GM12892 (cell line): ENCODE data around the gene ANKRD24.
A peak's percentile ranks its signal among the peaks of the same experiment; 100 is the strongest.
"Not testable (repeated sequence)": the region's sequence is repeated elsewhere in the genome, so short reads cannot be mapped to it uniquely, and the experiment has no call there.

Experiments
- DNase-seq: peaks from one replicate; pipeline ENCODE4 v3.0.0; 2011; ENCODE audit not compliant: insufficient read length
- FAIRE-seq: peaks from 2 replicates; lab custom pipeline; 2011; peaks lifted over from hg19 to GRCh38; lab: Jason Lieb, UNC
- POLR2A ChIP-seq: IDR thresholded peaks from 2 replicates; pipeline ENCODE4 v1.6.1; 2011; ENCODE audit warnings: low read depth, low read length, control low read depth
- POLR2AphosphoS5 ChIP-seq: IDR thresholded peaks from 2 replicates; pipeline ENCODE4 v1.6.1; 2011; ENCODE audit warnings: low read depth, low read length, control low read depth
- TAF1 ChIP-seq: IDR thresholded peaks from 2 replicates; pipeline ENCODE4 v1.6.1; 2011; ENCODE audit warnings: low read depth, mild to moderate bottlenecking, control low read depth, low read length, borderline replicate concordance

The ANKRD24 gene

GRCh38 chr19:4175669-4175931 is 6.9 kb upstream of the ANKRD24 start:
- DNase-seq (no peak), FAIRE-seq (no peak)
- no peak for TF ChIP-seq TAF1
- TF ChIP-seq POLR2AphosphoS5, result no peak
- TF ChIP-seq POLR2A, result no peak

- no peak for DNase-seq
- no peak for FAIRE-seq
- TF ChIP-seq POLR2AphosphoS5 (no peak), POLR2A (no peak), TAF1 (no peak)
These were observed 5.3 kb upstream of the ANKRD24 start for GRCh38 chr19:4177146-4177545.

- DNase-seq, result no peak
- no peak for TF ChIP-seq POLR2A
- no peak for TF ChIP-seq TAF1
- no peak for TF ChIP-seq POLR2AphosphoS5
- FAIRE-seq, result no peak
These were observed 3.5 kb upstream of the ANKRD24 start for GRCh38 chr19:4178990-4179389.

GRCh38 chr19:4181053-4181508 is 1.4 kb upstream of the ANKRD24 start:
- no peak for TF ChIP-seq POLR2A
- no peak for TF ChIP-seq POLR2AphosphoS5
- no peak for TF ChIP-seq TAF1
- no peak for DNase-seq
- FAIRE-seq, result no peak

GRCh38 chr19:4183967-4184717 is 1.7 kb downstream of the ANKRD24 start:
- TF ChIP-seq TAF1, result no peak
- no peak for TF ChIP-seq POLR2A
- no peak for TF ChIP-seq POLR2AphosphoS5
- DNase-seq, result no peak
- FAIRE-seq, result no peak

- TF ChIP-seq POLR2A (no peak), POLR2AphosphoS5 (no peak), TAF1 (no peak)
- no peak for FAIRE-seq
- DNase-seq, result no peak
These were observed 2.3 kb downstream of the ANKRD24 start for GRCh38 chr19:4184718-4185352.

- TF ChIP-seq POLR2AphosphoS5 (no peak), POLR2A (no peak), TAF1 (no peak)
- FAIRE-seq, result no peak
- no peak for DNase-seq
These were observed 3.1 kb downstream of the ANKRD24 start for GRCh38 chr19:4185413-4186086.

- FAIRE-seq (peak; percentile 69), DNase-seq (peak; percentile 76)
- TF ChIP-seq POLR2AphosphoS5 (no peak), POLR2A (no peak), TAF1 (no peak)
These were observed 3.9 kb downstream of the ANKRD24 start for GRCh38 chr19:4186087-4186993.

- no peak for FAIRE-seq
- no peak for TF ChIP-seq POLR2AphosphoS5
- no peak for TF ChIP-seq POLR2A
These were observed 5.0 kb downstream of the ANKRD24 start for GRCh38 chr19:4187313-4188122.

GRCh38 chr19:4189641-4190040 is 7.2 kb downstream of the ANKRD24 start:
- no peak for TF ChIP-seq POLR2A
- no peak for TF ChIP-seq TAF1
- TF ChIP-seq POLR2AphosphoS5, result no peak
- FAIRE-seq (no peak), DNase-seq (no peak)

More at GRCh38 chr19:4187313-4188122, 5.0 kb downstream of the ANKRD24 start:
- DNase-seq, result no peak

GRCh38 chr19:4192537-4192936 is 10.0 kb downstream of the ANKRD24 start:
- not testable (repeated sequence) for DNase-seq, FAIRE-seq
